ENCODE measurements around the gene EFHC1.
A peak's percentile ranks its signal among the peaks of the same experiment; 100 is the strongest.

Gene EFHC1

DNA sequence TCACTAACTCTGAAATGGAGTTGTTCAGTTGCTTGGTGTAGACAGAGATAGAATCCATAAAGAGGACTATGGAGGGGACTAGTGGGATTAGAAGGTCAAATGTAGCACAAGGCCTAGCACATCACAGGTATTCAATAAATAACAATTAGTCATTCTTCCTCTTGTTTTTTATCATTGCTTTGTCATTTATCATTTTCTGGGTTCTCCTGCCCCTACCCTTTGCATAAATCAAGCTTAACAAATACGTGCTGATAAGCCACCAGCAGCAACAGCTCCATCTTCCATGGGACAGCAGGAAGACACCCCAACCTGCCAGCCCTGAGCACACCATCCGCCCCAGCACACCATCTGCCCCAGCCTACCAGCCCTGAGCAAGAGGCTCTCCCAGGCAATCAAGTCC lies 133.6 kb downstream of the EFHC1 start:
- DNase-seq (ENCODE audit: low read depth, low spot score) = no peak

DNA sequence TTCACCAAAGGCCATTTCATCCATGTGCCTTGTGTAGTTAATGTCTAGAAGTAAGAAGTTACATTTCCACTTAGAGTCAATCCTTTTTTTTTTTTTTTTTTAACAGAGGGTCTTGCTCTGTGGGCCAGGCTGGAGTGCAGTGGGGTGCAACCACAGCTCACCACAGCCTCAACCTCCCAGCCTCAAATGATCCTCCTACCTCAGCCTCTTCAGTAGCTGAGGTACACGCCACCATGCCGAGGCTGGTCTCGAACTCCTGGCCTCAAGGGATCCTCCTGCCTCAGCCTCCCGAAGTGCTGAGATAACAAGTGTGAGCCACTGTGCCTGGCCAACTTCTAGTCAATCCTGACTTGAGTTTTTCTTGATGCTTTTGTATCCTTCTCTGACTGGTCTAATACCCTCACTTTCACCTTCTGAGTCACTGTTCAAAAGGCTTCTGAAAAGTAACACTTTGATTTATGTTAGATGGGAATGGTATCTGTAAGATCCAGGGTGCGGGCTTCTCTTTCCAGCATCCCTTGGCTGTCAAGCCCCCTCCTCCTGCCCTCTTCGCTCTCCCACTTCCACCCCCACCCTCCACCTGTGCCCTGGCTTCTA lies 134.6 kb downstream of the EFHC1 start:
- DNase-seq (ENCODE audit: low read depth, low spot score) = no peak

DNA sequence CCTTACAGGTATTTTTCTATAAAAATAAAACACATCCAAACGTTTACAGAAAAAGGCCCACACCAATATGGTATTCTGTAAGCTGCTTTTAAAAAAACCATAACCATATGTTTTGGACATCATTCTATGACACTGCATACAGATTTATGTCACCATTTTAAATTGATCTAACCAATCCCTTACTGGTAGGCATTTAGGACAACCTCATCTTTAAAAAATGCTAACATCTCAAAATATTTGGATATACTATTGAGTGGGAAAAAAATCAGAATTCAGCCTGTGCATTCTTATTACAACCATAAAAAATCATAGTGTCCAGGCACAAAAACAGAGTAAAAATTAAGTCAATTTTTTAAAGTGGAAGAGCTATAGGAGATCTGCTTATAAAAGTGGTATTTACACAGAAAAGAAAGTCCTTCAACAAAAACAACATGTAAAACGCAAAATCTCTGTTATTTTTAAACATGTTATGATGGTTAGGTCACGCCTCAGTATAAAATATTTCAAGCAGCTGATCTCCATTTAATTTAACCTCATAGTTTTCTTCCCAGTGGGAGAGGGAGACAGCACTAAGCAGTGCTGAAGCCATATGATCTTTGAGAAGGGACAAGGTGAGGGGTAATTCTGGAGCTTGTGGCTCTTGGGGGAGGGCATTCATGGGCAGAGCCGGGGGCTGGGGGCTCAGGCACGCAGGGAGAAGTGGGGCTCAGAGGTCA lies 135.5 kb downstream of the EFHC1 start:
- no peak for DNase-seq (ENCODE audit: low read depth, low spot score)

DNA sequence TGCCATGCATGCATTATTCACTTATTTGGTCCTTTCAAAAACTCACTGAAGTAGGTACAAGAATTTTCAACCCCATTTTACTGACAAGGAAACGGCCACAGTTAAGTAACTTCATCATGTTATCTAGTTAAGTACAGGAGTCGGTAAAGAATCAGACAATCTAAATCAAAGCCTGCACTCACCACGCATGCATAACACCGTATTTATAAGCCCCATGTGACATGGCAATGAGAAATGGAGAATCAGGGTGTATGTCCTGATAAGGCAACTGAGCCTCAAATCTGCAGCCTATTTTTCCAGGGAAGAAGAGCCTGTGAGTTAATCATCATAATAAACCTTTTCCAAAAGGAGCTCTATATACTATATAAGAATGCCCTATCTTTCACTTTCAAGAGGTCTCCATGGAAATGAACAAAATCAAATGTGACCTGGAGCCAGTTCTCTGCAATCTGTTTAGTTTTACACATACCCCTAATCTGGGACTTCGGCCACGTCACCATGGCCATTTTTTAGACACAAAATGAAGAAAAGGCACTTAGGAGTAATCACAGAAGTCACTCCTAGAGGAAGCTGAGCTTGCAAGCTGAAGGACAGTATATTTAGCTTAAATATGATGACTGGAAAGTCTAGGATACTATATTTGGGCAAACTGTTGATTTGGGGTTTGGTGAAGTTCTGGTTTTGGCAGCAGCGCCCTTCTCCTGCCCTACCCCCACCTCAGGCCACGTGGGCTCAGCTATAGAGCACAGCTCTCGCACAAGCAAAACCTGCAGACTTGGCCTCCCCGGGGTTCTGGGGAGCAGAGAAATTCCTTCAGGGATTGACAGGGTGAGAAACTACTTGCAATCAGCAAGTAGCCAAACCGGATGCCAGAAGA lies 137.5 kb downstream of the EFHC1 start:
- DNase-seq (ENCODE audit: low read depth, low spot score) = no peak

DNA sequence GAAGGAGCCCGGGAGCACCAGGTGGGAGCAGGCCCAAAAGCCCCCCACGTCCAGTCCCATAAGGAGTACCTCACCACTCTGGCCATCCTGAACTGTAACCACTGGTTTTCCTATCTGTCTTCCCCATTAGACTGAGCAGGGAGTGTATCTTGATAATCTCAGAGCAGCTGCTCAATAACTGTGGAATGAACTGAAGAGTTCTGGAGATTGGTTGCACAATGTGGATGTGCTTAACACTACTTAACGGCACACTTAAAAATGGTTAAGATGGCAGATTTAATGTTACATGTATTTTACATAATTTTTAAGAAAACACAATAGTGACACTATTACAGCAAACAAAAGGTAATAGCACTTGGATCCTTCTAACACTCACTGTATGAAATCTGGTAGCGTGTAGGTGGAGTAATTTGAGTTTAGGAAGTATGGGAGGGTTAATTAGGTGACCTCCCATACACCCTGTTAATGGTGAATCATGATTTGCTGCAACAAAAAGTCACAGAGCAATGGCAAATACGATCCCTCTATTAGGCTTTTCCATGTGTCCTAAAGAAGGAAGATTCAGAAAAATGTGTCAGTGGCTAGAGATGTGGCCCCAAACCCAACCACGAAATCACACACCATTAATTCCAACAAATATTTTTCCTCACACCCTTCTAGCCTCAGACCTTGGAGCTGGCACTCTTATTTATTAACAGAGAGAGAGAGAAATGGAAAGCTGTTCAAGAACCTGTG lies 138.3 kb downstream of the EFHC1 start:
- DNase-seq (ENCODE audit: low read depth, low spot score) = no peak

DNA sequence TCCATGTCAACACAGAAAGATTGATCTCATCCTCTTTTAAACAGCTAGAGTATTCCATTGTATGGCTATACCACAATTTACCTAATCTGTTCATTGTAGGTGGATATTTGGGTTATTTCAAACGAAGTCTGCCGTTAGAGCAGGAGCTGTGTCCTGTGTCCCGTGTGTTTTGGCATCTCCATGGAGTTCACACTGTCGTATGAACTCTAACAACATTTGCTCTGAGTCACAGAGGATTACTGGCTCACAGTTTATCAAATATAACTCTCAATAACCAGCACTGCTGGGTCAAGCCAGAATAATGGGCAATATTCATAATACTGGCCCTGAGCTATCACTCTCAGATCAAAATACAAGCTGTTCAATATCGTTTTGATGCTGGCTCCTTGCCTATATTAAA lies 140.3 kb downstream of the EFHC1 start:
- DNase-seq (ENCODE audit: low read depth, low spot score) = no peak

DNA sequence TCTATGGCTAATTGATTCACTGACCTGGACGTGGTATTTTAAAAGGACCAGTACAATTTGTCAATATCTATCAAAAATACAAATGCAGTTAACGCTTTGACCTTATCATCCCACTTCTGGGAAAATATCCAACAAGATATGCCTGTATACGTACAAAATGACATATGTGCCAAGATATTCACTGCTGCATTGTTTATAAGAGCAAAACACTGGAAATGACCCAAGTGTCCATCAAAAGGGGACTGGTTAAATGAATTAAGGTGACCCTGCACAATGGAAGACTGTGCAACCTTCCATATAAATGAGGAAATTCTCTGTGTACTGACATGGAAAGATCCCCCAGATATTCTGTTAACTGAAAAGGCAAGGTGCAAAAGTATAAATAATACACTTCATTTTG lies 142.8 kb downstream of the EFHC1 start:
- no peak for DNase-seq (ENCODE audit: low read depth, low spot score)

DNA sequence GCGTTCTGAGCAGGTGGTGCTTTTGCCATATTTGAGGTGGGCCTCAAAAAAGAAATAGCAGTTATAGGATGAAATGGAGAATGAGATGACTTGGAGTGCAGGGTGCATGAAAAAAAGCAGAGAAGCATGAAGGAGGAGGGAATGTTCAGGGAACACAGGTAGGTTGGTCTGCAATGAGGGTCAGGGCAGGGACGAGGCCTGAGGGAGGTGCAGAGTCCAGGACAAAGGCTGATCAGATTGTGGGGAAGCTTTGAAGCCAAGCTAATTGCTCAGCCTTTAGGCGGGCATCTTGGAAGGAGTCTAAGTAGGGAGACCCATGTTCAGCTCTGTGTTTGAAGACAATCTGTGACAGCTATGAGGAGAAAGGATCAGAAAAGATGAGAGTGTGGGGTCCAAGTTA lies 144.7 kb downstream of the EFHC1 start:
- DNase-seq (ENCODE audit: low read depth, low spot score) = peak; percentile 36

DNA sequence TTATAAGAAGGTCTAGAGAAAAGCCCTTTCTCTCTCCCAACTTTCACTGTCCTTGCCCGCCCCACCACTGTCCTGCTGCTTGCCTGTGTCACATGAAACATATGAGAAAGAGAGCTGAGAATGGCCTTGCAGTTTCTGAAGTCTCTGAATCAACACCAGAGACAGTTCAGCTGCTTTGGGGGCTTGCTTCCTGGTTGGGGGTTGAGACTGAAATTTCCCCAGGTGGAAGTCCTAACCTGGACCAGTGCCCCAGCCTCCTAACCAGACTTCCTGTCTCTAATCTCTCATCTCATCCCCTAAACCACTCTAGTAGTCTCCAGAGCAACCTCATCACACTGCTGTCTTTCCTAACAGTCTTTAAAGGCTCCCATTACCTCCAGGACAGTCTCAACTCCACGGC lies 146.1 kb downstream of the EFHC1 start:
- no peak for DNase-seq (ENCODE audit: low read depth, low spot score)

DNA sequence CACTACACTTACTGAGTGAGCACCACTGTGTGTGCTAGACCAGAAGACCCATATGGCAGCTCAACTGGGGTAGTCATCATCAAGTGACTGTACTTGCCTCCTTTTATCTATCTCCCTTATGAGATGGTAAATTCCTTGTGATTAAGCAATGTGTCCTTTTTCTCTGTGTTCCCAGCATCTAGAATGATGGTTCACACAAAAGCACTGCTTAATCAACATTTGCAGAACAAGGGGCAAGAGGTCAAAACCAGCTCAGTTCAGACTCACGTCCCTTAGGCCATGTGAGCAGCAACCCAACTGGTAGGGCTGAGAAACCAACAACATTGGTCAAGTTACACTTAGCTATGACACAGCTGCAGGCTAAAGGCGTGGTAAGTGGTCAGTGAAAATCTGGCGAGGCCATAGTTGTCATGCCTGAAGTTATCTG lies 146.7 kb downstream of the EFHC1 start:
- peak; percentile 83 for DNase-seq (ENCODE audit: low read depth, low spot score)

DNA sequence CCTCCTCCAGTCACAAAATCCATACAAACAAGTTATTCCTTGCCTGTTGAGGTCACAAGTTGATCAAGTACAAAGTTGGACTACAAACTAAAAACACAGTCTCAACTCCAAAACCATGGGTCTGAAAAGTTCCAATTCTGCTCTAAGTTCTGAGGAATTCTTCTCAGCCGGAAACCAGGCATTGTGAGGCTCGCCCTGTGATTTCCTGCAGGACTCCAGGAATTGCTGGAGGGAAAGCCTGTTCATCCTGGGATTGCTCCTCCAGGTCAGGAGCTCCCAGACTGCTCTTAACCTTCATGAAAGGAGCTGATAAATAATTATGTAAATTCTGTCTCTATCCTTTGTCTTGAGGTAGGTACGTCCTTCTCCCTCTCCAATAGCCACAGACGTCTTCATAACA lies 148.2 kb downstream of the EFHC1 start:
- peak; percentile 56 for DNase-seq (ENCODE audit: low read depth, low spot score)

DNA sequence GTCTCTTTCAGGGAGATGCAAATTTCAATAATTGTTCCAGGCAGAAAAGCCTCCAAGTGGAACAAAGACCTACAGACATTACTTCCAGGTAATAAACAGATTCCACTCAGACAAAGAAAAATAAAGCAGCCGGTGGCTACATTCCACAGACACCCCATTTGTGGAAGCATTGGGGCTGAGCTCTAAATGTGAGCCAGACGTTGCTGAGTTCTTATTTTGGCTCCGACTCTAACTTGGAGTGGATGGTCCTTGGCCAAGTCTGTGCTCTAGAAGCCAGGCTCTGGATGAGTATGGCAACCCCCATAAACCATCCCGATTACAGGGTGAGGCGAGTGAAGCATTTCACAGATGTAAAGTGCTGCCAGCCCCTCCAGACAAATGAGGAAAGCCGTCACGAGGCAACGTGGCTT lies 150.2 kb downstream of the EFHC1 start:
- DNase-seq (ENCODE audit: low read depth, low spot score) = peak; percentile 44

DNA sequence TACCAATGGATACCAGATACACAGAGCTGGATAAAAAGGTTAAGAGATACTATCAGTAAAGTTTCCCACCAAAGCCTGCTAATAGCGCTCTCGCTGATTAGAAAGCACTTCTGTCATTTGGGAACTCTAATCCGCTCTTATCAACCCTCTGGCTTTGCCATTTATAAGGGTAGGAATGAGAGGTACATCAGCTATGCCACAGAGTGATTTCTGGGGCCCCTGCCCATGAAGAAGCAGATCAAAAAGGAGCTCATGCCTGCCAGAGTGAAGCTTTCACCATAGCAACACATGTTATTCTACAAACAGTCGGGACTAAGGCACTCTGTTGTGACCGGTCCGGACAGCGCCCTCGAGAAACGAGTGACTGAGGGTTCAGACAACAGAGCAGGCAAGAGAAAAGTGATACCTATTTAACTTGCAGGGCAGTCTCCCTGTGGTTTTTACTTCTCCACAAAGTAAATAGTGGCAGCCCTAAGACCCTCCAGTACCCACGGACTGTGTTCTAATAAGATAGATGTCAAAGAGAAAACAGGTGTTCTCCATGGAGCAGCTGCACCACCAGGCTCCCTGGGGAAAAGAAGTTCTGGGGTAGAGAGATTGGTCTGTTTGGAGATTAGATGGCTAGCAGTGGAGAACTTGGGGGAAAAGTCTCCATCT lies 151.1 kb downstream of the EFHC1 start:
- peak; percentile 64 for DNase-seq (ENCODE audit: low read depth, low spot score)

DNA sequence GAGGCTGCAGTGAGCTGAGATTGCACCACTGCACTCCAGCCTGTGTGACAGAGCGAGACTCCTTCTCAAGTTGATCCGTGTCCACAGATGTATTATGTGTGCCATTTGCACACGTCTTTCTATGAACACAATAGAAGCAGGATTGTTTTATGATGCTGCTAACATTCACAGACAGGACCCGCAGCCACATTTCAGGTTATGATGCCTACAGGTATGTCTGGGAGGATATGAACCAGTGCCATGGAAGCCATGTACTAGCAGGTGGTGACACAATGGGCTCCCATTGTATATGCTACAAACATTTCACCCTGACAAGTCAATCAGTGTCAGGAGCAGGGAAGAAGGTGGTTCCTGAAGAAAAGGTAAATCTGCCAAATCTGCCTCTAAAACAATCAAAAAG lies 152.4 kb downstream of the EFHC1 start:
- no peak for DNase-seq (ENCODE audit: low read depth, low spot score)

DNA sequence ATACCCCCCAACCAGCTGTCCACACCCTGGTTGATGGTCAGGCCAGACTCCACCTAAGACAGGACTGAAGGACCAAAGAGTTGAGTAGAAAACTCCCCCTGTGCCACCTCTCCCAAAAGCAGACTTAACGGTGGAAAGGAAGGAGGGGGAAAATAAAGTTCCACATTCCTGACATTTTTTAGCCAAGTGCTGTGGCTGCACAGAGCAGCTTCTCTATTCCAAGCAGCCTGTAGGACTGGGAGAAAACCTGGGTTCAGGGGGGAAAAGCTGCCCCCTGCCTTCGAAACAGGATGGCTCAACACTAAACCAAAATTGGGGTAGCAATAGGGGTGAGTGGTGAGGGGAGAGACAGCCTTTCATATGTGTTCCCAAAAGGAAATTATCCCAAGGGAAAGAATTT lies 153.2 kb downstream of the EFHC1 start:
- peak; percentile 57 for DNase-seq (ENCODE audit: low read depth, low spot score)
